CD14-positive monocyte (primary cell): ENCODE data around the gene OR2W1. TPM values are rescaled to one million over a fixed set of nuclear protein-coding genes. Genes with fewer than 3 reads are reported as not detected.

Experiments used
- DNase-seq, 3 donors: peaks; one replicate each; pipeline ENCODE4 v3.0.0-alpha.2; 2011 to 2022
- H2AFZ ChIP-seq: 2 replicates; pipeline ENCODE4 v1.6.0; 2012; ENCODE audit warnings: mild to moderate bottlenecking, low read depth, low read length, inconsistent platforms; ENCODE audit not compliant: insufficient read depth, poor library complexity, severe bottlenecking
- H3K27ac ChIP-seq, 2 donors: 1 replicate in 1 of 2; 2 replicates in 1 of 2; pipeline ENCODE4 v1.5.1; 2012 to 2013; ENCODE audit warnings: low read length in 2 of 2, control low read depth in 1 of 2, inconsistent platforms in 1 of 2, low read depth in 1 of 2, mild to moderate bottlenecking in 1 of 2
- H3K27me3 ChIP-seq, 2 donors: one replicate each; pipeline versions ENCODE4 v1.6.0 to v1.6.1; 2011 to 2013; ENCODE audit warnings: low read length in 2 of 2; ENCODE audit not compliant: control insufficient read depth in 2 of 2, insufficient read depth in 2 of 2
- H3K36me3 ChIP-seq, 2 donors: replicated peaks in 1 of 2; 1 replicate in 1 of 2; 2 replicates in 1 of 2; pipeline versions ENCODE4 v1.5.1 to v1.6.1; 2012 to 2013; ENCODE audit warnings: low read length in 2 of 2, control low read depth in 1 of 2, inconsistent platforms in 1 of 2, mild to moderate bottlenecking in 1 of 2; ENCODE audit not compliant: insufficient read depth in 2 of 2, control insufficient read depth in 1 of 2
- H3K4me1 ChIP-seq, 2 donors: 1 replicate in 1 of 2; 2 replicates in 1 of 2; pipeline versions ENCODE4 v1.5.1 to v1.6.1; 2012 to 2013; ENCODE audit warnings: low read length in 2 of 2, control low read depth in 1 of 2, inconsistent platforms in 1 of 2, mild to moderate bottlenecking in 1 of 2, moderate library complexity in 1 of 2; ENCODE audit not compliant: insufficient read depth in 2 of 2, control insufficient read depth in 1 of 2
- H3K4me2 ChIP-seq: replicated peaks from 2 replicates; pipeline ENCODE3; 2012; ENCODE audit warnings: low read length, moderate library complexity, mild to moderate bottlenecking; ENCODE audit not compliant: poor library complexity, severe bottlenecking; ENCODE audit errors: extremely low read depth
- H3K4me3 ChIP-seq, 3 experiments: fragments of 200-600 bp in 1 of 3; sonication (generic) in 1 of 3; replicated peaks in 1 of 3; 1 replicate in 2 of 3; 2 replicates in 1 of 3; pipeline ENCODE4 v1.5.1; 2011 to 2013; ENCODE audit warnings: low read length in 3 of 3, mild to moderate bottlenecking in 3 of 3, control low read depth in 2 of 3, low read depth in 2 of 3, inconsistent platforms in 1 of 3, moderate library complexity in 1 of 3
- H3K79me2 ChIP-seq: 2 replicates; pipeline ENCODE4 v1.6.0; 2012; ENCODE audit warnings: mild to moderate bottlenecking, control low read depth, inconsistent platforms, low read length, moderate library complexity; ENCODE audit not compliant: insufficient read depth
- H3K9ac ChIP-seq: 2 replicates; pipeline ENCODE4 v1.6.0; 2017; ENCODE audit warnings: low read length, mild to moderate bottlenecking; ENCODE audit not compliant: insufficient read depth, poor library complexity, severe bottlenecking
- H3K9me3 ChIP-seq, 2 donors: replicated peaks in 1 of 2; 1 replicate in 1 of 2; 2 replicates in 1 of 2; pipeline versions ENCODE4 v1.5.1 to v1.6.1; 2012 to 2013; ENCODE audit warnings: low read length in 2 of 2, control low read depth in 1 of 2; ENCODE audit not compliant: control insufficient read depth in 1 of 2, insufficient read depth in 1 of 2
- H4K20me1 ChIP-seq: 2 replicates; pipeline ENCODE4 v1.6.0; 2012; ENCODE audit warnings: mild to moderate bottlenecking, low read length, control low read depth, moderate library complexity; ENCODE audit not compliant: insufficient read depth
- H3K27ac Mint-ChIP-seq, 7 donors: one replicate each; pipeline ENCODE4 v1.8.0; 2020; ENCODE audit warnings: mild to moderate bottlenecking in 7 of 7, mixed read lengths in 7 of 7, moderate library complexity in 6 of 7, inconsistent platforms in 2 of 7
- H3K27me3 Mint-ChIP-seq, 3 donors: one replicate each; pipeline ENCODE4 v1.8.0; 2021 to 2022; ENCODE audit warnings: low read depth in 3 of 3, mild to moderate bottlenecking in 3 of 3, mixed read lengths in 3 of 3, moderate library complexity in 3 of 3, inconsistent platforms in 1 of 3
- H3K36me3 Mint-ChIP-seq, 2 donors: one replicate each; pipeline ENCODE4 v1.8.0; 2020; ENCODE audit warnings: mixed read lengths in 2 of 2, inconsistent platforms in 1 of 2, mild to moderate bottlenecking in 1 of 2
- H3K4me1 Mint-ChIP-seq: one replicate; pipeline ENCODE4 v1.8.0; 2020; ENCODE audit warnings: mild to moderate bottlenecking, mixed read lengths
- H3K4me3 Mint-ChIP-seq, 2 donors: one replicate each; pipeline ENCODE4 v1.8.0; 2020; ENCODE audit warnings: mild to moderate bottlenecking in 2 of 2, mixed read lengths in 2 of 2, moderate library complexity in 1 of 2
- H3K9me3 Mint-ChIP-seq, 7 donors: one replicate each; pipeline ENCODE4 v1.8.0; 2020 to 2022; ENCODE audit warnings: mixed read lengths in 7 of 7, mild to moderate bottlenecking in 6 of 7, moderate library complexity in 6 of 7, inconsistent platforms in 2 of 7
- WGBS: methylation state at CpG from one replicate; pipeline ENCODE4 v1.1.5; 2013; ENCODE audit warnings: missing lambda C conversion rate; ENCODE audit not compliant: insufficient coverage; 5-methylcytosine and 5-hydroxymethylcytosine counted together
- intact Hi-C, 2 donors: fragments of 100-400 bp; cut with micrococcal nuclease; formaldehyde crosslinking; loops; one replicate each; pipeline versions ENCODE4 v1.15.0 to v1.15.1; 2023
- polyA plus RNA-seq, 3 donors: library from polyadenylated mRNA; depleted of rRNA in 1 of 3; unstranded in 2 of 3; stranded (reverse) in 1 of 3; fragments of 300-500 nt in 2 of 3; fragments of >200 nt in 1 of 3; fragmentation: Illumina TruSeq in 2 of 3; gene quantifications; 1 replicate in 2 of 3; 2 replicates in 1 of 3; pipeline ENCODE4 v1.2.3, GENCODE V29; 2012 to 2021
- TF ChIP-seq, protein P1 (sequence below): fragments of 200-600 bp; IDR thresholded peaks from one replicate; pipeline ENCODE4 v1.8.0; 2022; ENCODE audit warnings: antibody characterized with exemption, mild to moderate bottlenecking

Gene OR2W1
- polyA plus RNA-seq, 3 donors = not detected

DNA sequence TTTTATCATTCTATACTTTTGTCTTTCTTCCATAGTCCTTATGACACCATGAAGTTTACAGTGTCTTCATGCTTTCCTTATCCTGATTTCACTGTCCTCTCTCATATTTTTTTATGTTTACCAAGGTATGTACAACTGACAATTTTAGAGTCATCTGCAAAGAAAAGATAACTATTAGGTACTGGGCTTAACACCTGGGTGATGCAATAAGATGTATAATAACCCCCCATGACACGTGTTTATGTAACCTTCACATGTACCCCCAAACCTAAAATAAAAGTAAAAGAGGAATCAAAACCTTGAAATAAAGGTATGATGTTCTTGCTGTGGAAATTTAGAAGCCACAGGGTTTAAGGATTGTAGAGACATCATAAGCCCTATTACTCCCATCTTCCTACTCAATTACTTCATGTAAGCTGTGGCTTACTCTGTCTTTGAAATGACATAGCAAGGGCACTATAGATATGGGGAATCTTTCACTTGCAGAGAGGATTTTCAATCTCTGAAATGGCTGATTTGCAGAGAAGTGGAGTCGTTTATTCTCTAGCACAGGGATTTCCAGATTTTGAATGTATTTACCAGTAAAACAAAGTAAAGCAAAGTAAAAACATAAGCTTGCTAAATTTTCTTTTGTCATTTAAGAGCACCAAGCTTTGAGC is 18.9 kb downstream of the OR2W1 start:
- no peaks in the 10 kb centered on the region for H3K9me3 ChIP-seq
- no CpG with 5 or more reads among the region's 2 CpGs for WGBS
- no peak overlapping the region for H2AFZ ChIP-seq
- Mint-ChIP-seq H3K27ac (no peak overlapping the region), H3K9me3 (peaks cover 0 to 4% (median 0%) of the 10 kb centered on the region in 7 donors), H3K27me3 (peaks cover 25 to 37% (median 25%) of the 10 kb centered on the region in 3 donors), H3K4me3 (no peak overlapping the region), H3K36me3 (no peaks in the 10 kb centered on the region), H3K4me1 (no peaks in the 10 kb centered on the region)
- H3K27me3 ChIP-seq = peaks cover 10 to 28% of the 10 kb centered on the region in 2 donors
- no peak for DNase-seq
- no peak overlapping the region for H3K4me2 ChIP-seq
- no peak overlapping the region for H3K9ac ChIP-seq
- H4K20me1 ChIP-seq = no peaks in the 10 kb centered on the region
- no peak overlapping the region for H3K27ac ChIP-seq
- no peaks in the 10 kb centered on the region for H3K79me2 ChIP-seq
- TF ChIP-seq, protein P1, sequence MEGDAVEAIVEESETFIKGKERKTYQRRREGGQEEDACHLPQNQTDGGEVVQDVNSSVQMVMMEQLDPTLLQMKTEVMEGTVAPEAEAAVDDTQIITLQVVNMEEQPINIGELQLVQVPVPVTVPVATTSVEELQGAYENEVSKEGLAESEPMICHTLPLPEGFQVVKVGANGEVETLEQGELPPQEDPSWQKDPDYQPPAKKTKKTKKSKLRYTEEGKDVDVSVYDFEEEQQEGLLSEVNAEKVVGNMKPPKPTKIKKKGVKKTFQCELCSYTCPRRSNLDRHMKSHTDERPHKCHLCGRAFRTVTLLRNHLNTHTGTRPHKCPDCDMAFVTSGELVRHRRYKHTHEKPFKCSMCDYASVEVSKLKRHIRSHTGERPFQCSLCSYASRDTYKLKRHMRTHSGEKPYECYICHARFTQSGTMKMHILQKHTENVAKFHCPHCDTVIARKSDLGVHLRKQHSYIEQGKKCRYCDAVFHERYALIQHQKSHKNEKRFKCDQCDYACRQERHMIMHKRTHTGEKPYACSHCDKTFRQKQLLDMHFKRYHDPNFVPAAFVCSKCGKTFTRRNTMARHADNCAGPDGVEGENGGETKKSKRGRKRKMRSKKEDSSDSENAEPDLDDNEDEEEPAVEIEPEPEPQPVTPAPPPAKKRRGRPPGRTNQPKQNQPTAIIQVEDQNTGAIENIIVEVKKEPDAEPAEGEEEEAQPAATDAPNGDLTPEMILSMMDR = no peak
- H3K4me1 ChIP-seq = no peaks in the 10 kb centered on the region
- intact Hi-C loops = no loop called here
- H3K36me3 ChIP-seq = no peaks in the 10 kb centered on the region
- no peak overlapping the region for H3K4me3 ChIP-seq

DNA sequence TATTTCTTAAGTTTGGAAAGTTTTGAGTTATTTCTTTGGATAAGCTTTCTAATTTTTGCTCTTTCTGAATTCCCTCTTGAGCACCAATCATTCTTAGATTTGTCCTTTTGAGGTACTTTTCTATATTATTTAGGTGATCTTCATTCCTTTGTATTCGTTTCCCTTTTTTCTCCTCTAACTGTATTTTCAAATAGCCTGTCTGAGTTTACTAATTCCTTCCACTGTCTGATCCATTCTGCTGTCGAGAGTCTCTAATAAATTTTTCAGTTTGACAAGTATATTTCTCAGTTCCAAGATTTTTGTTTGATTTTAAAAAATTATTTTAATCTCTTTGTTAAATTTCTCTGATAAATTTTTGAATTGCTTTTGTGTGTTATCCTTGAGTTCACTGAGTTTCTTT is 23.5 kb downstream of the OR2W1 start:
- no peaks in the 10 kb centered on the region for H4K20me1 ChIP-seq
- no peaks in the 10 kb centered on the region for H3K79me2 ChIP-seq
- no peak overlapping the region for H3K4me2 ChIP-seq
- Mint-ChIP-seq H3K36me3 (no peaks in the 10 kb centered on the region), H3K27me3 (peaks cover 25 to 37% (median 25%) of the 10 kb centered on the region in 3 donors), H3K27ac (no peak overlapping the region), H3K9me3 (peaks cover 0 to 4% (median 0%) of the 10 kb centered on the region in 7 donors), H3K4me1 (peaks cover 6% of the 10 kb centered on the region), H3K4me3 (no peak overlapping the region)
- WGBS = no CpG with 5 or more reads among the region's 2 CpGs
- intact Hi-C loops = no loop called here
- no peak overlapping the region for H3K9ac ChIP-seq
- no peak overlapping the region for H2AFZ ChIP-seq
- H3K4me1 ChIP-seq = peaks cover 6 to 8% of the 10 kb centered on the region in 2 donors
- H3K27me3 ChIP-seq = peaks cover 14 to 34% of the 10 kb centered on the region in 2 donors
- H3K27ac ChIP-seq = no peak overlapping the region
- no peak for DNase-seq
- TF ChIP-seq, protein P1 = no peak
- no peak overlapping the region for H3K4me3 ChIP-seq
- H3K9me3 ChIP-seq = no peaks in the 10 kb centered on the region
- no peaks in the 10 kb centered on the region for H3K36me3 ChIP-seq
